ENCODE data around the gene SMAD2. TPM values are rescaled to one million over a fixed set of nuclear protein-coding genes. Genes with fewer than 3 reads are reported as not detected.

SMAD2 gene
- 60.5 to 79.9 TPM (median 74.5 TPM) in 5 replicates for total RNA-seq (2022; extraction: Qiagen RNA extraction; ENCODE audit: low read depth)

DNA sequence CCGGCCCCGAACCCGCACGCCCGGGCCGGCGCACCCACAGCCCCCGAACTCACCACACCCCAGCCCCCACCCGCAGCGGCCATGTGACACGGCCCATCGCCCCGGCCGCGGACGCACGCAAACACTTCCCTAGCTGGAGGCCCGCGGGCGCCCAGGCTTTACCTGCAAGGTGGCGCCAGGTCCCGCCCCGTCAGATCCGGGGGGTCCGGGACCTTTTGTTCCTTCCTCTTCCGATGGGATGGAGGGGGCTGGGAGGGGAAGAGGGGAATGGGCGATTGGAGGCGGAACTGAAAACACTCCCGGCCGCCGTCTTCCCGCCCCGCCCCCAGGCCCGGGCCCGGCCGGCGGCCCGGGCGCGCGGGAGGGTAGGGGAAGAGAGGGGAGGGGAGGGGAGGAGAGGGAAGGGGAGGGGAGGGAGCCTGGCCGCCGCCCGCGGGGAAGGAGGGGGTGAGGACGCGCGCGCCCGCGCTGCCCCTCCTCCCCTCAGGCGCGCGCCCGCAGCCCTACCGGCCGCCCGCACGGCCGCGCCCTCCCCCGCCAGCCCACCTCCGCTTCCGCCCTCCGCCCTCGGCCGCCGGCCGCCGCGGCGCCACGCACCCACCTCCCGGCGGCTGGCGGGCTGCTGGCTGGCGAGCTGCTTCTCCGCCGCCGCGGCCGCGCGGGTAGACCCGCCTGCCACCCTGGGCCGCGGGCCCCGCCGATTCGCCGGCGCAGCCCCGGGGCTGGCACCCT, at the start of gene SMAD2:
SMAD2 (minus strand) TSS at position 461 of the 732 bp plus-strand sequence. CDS start 33,903 bp downstream, outside the sequence.

